GM12878 (cell line): ENCODE data around the gene KIF1C. TPM values are rescaled to one million over a fixed set of nuclear protein-coding genes. Genes with fewer than 3 reads are reported as not detected.

Experiments
- BHLHE40 ChIP-seq, 2 experiments: fragments of 450-650 bp in 1 of 2; IDR thresholded peaks; 2 replicates each; pipeline ENCODE4 v1.6.1; 2011 to 2017; ENCODE audit warnings: low read depth in 2 of 2, borderline replicate concordance in 1 of 2, improper control_type of control experiment in 1 of 2, low read length in 1 of 2, mild to moderate bottlenecking in 1 of 2
- HDGF ChIP-seq: fragments of 450-650 bp; IDR thresholded peaks from 2 replicates; pipeline ENCODE4 v1.6.1; 2016; ENCODE audit warnings: antibody characterized with exemption
- POU2F2 ChIP-seq: IDR thresholded peaks from 3 replicates; pipeline ENCODE4 v1.6.1; 2011; ENCODE audit warnings: low read depth, mild to moderate bottlenecking, low read length, borderline replicate concordance
- SIN3A ChIP-seq: IDR thresholded peaks from 2 replicates; pipeline ENCODE4 v1.6.1; 2012; ENCODE audit warnings: low read depth, low read length, improper control_type of control experiment
- YY1 ChIP-seq: IDR thresholded peaks from 2 replicates; pipeline ENCODE4 v1.6.1; 2011; ENCODE audit warnings: low read depth, mild to moderate bottlenecking, low read length
- polyA plus RNA-seq, 11 experiments: library from polyadenylated mRNA; depleted of rRNA in 4 of 11; unstranded in 6 of 11; stranded (reverse) in 5 of 11; fragments of >200 nt; fragmentation: Nextera tagmentation in 4 of 11; fragmentation: Illumina TruSeq in 1 of 11; extraction: Ambion mirVana in 4 of 11; extraction: Trizol in 1 of 11; gene quantifications; 1 replicate in 1 of 11; 2 replicates in 10 of 11; pipeline versions ENCODE4 v1.2.1 to v1.2.3, GENCODE V29; 2011 to 2016; ENCODE audit warnings: inconsistent platforms in 2 of 11, missing spikeins in 2 of 11, low read depth in 1 of 11
- total RNA-seq, 4 experiments: library from RNA; depleted of rRNA in 3 of 4; stranded (reverse); fragments of >200 nt in 3 of 4; fragmentation: Illumina TruSeq in 1 of 4; extraction: Trizol in 1 of 4; gene quantifications; 2 replicates each; pipeline versions ENCODE4 v1.2.1 to v1.2.3, GENCODE V29; 2013 to 2021
- TF ChIP-seq, protein P1 (sequence below): IDR thresholded peaks from 2 replicates; pipeline ENCODE4 v1.6.1; 2012; ENCODE audit warnings: improper control_type of control experiment, low read depth, low read length; ENCODE audit not compliant: insufficient replicate concordance
- TF ChIP-seq, protein P2 (sequence below): fragments of 450-650 bp; IDR thresholded peaks from 2 replicates; pipeline ENCODE4 v1.6.1; 2017; ENCODE audit warnings: antibody characterized with exemption, mild to moderate bottlenecking, moderate library complexity
- TF ChIP-seq, protein P3 (sequence below): fragments of 450-650 bp; IDR thresholded peaks from 2 replicates; pipeline ENCODE4 v1.6.1; 2016; ENCODE audit warnings: mild to moderate bottlenecking
- TF ChIP-seq, protein P4 (sequence below): IDR thresholded peaks from 2 replicates; pipeline ENCODE4 v1.6.1; 2012; ENCODE audit warnings: low read depth, low read length, improper control_type of control experiment
- TF ChIP-seq, protein P5 (sequence below), 3 experiments: IDR thresholded peaks in 2 of 3; conservative IDR thresholded peaks in 1 of 3; 2 replicates each; pipeline ENCODE4 v1.5.1; 2011; ENCODE audit warnings: low read depth in 3 of 3, low read length in 3 of 3, mild to moderate bottlenecking in 3 of 3, control low read depth in 2 of 3, moderate library complexity in 2 of 3, inconsistent platforms in 1 of 3, mixed read lengths in 1 of 3; ENCODE audit not compliant: control insufficient read depth in 2 of 3, insufficient read depth in 1 of 3; ENCODE audit errors: extremely low read depth in 1 of 3
- TF ChIP-seq, protein P6 (sequence below): fragments of 150-350 bp; IDR thresholded peaks from 2 replicates; pipeline ENCODE4 v1.6.1; 2016; ENCODE audit warnings: low read depth, low read length

Gene KIF1C
- total and polyA plus RNA-seq, 10 of the 15 experiments (the other 5 are each of a cell fraction or from before 2014, with no cell fraction given): 1.4 to 65.9 (median 21.1) TPM

DNA sequence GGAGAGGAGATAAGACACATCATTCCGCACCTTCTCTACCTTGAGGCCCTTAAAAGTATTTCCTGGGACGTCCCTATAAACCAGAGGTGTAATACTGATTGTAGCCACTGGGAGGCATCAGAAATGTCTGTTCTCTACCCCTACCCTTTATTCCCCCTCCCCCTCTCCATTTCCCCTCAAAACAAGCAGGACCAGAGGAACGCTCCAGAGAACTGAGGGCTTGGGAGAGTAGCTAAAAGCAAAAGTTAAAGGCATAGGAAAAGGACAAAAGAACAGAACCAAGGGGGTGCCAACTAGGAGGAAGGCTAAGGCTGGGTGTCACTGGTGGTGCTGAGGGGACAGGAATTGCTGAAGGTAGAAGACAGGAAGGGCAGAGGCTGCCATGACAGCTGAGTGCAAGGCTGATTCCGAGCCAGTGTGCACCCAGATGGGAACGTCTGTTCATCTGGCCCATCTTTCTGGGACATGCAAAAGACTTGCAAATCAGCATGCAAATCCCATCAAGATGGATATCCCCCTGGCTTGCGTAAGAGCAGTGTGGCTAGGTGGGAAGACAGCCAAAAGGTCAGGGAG, 17.0 kb upstream of the KIF1C start (continued):
- TF ChIP-seq POU2F2: 0 out of 3 replicates have a peak, but pooled peaks have one; percentile 8
- TF ChIP-seq, protein P1, sequence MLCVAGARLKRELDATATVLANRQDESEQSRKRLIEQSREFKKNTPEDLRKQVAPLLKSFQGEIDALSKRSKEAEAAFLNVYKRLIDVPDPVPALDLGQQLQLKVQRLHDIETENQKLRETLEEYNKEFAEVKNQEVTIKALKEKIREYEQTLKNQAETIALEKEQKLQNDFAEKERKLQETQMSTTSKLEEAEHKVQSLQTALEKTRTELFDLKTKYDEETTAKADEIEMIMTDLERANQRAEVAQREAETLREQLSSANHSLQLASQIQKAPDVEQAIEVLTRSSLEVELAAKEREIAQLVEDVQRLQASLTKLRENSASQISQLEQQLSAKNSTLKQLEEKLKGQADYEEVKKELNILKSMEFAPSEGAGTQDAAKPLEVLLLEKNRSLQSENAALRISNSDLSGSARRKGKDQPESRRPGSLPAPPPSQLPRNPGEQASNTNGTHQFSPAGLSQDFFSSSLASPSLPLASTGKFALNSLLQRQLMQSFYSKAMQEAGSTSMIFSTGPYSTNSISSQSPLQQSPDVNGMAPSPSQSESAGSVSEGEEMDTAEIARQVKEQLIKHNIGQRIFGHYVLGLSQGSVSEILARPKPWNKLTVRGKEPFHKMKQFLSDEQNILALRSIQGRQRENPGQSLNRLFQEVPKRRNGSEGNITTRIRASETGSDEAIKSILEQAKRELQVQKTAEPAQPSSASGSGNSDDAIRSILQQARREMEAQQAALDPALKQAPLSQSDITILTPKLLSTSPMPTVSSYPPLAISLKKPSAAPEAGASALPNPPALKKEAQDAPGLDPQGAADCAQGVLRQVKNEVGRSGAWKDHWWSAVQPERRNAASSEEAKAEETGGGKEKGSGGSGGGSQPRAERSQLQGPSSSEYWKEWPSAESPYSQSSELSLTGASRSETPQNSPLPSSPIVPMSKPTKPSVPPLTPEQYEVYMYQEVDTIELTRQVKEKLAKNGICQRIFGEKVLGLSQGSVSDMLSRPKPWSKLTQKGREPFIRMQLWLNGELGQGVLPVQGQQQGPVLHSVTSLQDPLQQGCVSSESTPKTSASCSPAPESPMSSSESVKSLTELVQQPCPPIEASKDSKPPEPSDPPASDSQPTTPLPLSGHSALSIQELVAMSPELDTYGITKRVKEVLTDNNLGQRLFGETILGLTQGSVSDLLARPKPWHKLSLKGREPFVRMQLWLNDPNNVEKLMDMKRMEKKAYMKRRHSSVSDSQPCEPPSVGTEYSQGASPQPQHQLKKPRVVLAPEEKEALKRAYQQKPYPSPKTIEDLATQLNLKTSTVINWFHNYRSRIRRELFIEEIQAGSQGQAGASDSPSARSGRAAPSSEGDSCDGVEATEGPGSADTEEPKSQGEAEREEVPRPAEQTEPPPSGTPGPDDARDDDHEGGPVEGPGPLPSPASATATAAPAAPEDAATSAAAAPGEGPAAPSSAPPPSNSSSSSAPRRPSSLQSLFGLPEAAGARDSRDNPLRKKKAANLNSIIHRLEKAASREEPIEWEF: no peak
- TF ChIP-seq, protein P2, sequence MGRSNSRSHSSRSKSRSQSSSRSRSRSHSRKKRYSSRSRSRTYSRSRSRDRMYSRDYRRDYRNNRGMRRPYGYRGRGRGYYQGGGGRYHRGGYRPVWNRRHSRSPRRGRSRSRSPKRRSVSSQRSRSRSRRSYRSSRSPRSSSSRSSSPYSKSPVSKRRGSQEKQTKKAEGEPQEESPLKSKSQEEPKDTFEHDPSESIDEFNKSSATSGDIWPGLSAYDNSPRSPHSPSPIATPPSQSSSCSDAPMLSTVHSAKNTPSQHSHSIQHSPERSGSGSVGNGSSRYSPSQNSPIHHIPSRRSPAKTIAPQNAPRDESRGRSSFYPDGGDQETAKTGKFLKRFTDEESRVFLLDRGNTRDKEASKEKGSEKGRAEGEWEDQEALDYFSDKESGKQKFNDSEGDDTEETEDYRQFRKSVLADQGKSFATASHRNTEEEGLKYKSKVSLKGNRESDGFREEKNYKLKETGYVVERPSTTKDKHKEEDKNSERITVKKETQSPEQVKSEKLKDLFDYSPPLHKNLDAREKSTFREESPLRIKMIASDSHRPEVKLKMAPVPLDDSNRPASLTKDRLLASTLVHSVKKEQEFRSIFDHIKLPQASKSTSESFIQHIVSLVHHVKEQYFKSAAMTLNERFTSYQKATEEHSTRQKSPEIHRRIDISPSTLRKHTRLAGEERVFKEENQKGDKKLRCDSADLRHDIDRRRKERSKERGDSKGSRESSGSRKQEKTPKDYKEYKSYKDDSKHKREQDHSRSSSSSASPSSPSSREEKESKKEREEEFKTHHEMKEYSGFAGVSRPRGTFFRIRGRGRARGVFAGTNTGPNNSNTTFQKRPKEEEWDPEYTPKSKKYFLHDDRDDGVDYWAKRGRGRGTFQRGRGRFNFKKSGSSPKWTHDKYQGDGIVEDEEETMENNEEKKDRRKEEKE: no peak
- TF ChIP-seq BHLHE40 (IDR thresholded peaks at IDR 0.05; ENCODE audit: borderline replicate concordance in 1 of 2, low read depth in 2 of 2, low read length in 1 of 2): no peak
- TF ChIP-seq, protein P3, sequence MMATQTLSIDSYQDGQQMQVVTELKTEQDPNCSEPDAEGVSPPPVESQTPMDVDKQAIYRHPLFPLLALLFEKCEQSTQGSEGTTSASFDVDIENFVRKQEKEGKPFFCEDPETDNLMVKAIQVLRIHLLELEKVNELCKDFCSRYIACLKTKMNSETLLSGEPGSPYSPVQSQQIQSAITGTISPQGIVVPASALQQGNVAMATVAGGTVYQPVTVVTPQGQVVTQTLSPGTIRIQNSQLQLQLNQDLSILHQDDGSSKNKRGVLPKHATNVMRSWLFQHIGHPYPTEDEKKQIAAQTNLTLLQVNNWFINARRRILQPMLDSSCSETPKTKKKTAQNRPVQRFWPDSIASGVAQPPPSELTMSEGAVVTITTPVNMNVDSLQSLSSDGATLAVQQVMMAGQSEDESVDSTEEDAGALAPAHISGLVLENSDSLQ: no peak
- TF ChIP-seq, protein P4, sequence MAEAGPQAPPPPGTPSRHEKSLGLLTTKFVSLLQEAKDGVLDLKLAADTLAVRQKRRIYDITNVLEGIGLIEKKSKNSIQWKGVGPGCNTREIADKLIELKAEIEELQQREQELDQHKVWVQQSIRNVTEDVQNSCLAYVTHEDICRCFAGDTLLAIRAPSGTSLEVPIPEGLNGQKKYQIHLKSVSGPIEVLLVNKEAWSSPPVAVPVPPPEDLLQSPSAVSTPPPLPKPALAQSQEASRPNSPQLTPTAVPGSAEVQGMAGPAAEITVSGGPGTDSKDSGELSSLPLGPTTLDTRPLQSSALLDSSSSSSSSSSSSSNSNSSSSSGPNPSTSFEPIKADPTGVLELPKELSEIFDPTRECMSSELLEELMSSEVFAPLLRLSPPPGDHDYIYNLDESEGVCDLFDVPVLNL: no peak
- TF ChIP-seq YY1: peak; percentile 63; the same call in 1 of the 2 replicates
- TF ChIP-seq SIN3A: no peak
- TF ChIP-seq, protein P5, sequence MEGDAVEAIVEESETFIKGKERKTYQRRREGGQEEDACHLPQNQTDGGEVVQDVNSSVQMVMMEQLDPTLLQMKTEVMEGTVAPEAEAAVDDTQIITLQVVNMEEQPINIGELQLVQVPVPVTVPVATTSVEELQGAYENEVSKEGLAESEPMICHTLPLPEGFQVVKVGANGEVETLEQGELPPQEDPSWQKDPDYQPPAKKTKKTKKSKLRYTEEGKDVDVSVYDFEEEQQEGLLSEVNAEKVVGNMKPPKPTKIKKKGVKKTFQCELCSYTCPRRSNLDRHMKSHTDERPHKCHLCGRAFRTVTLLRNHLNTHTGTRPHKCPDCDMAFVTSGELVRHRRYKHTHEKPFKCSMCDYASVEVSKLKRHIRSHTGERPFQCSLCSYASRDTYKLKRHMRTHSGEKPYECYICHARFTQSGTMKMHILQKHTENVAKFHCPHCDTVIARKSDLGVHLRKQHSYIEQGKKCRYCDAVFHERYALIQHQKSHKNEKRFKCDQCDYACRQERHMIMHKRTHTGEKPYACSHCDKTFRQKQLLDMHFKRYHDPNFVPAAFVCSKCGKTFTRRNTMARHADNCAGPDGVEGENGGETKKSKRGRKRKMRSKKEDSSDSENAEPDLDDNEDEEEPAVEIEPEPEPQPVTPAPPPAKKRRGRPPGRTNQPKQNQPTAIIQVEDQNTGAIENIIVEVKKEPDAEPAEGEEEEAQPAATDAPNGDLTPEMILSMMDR (IDR thresholded peaks at IDR 0.05 in 2 of 3, conservative IDR thresholded peaks at IDR 0.05 in 1 of 3; ENCODE audit: control insufficient read depth in 2 of 3, extremely low read depth in 1 of 3, insufficient read depth in 1 of 3, low read depth in 3 of 3, low read length in 3 of 3): peak; percentile 63 to 68 (median 66)
- TF ChIP-seq, protein P6, sequence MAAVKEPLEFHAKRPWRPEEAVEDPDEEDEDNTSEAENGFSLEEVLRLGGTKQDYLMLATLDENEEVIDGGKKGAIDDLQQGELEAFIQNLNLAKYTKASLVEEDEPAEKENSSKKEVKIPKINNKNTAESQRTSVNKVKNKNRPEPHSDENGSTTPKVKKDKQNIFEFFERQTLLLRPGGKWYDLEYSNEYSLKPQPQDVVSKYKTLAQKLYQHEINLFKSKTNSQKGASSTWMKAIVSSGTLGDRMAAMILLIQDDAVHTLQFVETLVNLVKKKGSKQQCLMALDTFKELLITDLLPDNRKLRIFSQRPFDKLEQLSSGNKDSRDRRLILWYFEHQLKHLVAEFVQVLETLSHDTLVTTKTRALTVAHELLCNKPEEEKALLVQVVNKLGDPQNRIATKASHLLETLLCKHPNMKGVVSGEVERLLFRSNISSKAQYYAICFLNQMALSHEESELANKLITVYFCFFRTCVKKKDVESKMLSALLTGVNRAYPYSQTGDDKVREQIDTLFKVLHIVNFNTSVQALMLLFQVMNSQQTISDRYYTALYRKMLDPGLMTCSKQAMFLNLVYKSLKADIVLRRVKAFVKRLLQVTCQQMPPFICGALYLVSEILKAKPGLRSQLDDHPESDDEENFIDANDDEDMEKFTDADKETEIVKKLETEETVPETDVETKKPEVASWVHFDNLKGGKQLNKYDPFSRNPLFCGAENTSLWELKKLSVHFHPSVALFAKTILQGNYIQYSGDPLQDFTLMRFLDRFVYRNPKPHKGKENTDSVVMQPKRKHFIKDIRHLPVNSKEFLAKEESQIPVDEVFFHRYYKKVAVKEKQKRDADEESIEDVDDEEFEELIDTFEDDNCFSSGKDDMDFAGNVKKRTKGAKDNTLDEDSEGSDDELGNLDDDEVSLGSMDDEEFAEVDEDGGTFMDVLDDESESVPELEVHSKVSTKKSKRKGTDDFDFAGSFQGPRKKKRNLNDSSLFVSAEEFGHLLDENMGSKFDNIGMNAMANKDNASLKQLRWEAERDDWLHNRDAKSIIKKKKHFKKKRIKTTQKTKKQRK: no peak
- peak; percentile 42; the same call in 1 of the 2 replicates for TF ChIP-seq HDGF
